ENCODE results near the gene NAGPA.

- TF ChIP-seq CTCF (conservative IDR thresholded peaks at IDR 0.05; ENCODE audit: low read depth, low read length) (no peak), EZH2 (IDR thresholded peaks at IDR 0.05; ENCODE audit: borderline replicate concordance, low read depth, low read length, poor library complexity, severe bottlenecking) (no peak)
Measured at GRCh38 chr16:5010576-5011329, 23.0 kb downstream of the NAGPA start.
